Measurements from ENCODE around the gene LAMA4.

GRCh38 chr6:112117554-112117953 is 136.8 kb downstream of the LAMA4 start:
- TF ChIP-seq, protein P1, sequence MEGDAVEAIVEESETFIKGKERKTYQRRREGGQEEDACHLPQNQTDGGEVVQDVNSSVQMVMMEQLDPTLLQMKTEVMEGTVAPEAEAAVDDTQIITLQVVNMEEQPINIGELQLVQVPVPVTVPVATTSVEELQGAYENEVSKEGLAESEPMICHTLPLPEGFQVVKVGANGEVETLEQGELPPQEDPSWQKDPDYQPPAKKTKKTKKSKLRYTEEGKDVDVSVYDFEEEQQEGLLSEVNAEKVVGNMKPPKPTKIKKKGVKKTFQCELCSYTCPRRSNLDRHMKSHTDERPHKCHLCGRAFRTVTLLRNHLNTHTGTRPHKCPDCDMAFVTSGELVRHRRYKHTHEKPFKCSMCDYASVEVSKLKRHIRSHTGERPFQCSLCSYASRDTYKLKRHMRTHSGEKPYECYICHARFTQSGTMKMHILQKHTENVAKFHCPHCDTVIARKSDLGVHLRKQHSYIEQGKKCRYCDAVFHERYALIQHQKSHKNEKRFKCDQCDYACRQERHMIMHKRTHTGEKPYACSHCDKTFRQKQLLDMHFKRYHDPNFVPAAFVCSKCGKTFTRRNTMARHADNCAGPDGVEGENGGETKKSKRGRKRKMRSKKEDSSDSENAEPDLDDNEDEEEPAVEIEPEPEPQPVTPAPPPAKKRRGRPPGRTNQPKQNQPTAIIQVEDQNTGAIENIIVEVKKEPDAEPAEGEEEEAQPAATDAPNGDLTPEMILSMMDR (IDR thresholded peaks at IDR 0.05) = no peak
- no peak for TF ChIP-seq POLR2A (IDR thresholded peaks at IDR 0.05)

All from uterus (tissue), 2 donors.